GM21367 (cell line): ENCODE results near the gene GPRC5C.

Experiments
- ATAC-seq: cut with Tn5 transposase; IDR thresholded peaks from one replicate; pipeline ENCODE4 v1.9.1; 2021; ENCODE audit not compliant: unreplicated experiment

Gene GPRC5C

GRCh38 chr17:74430706-74431567 lies 951 bp upstream of the GPRC5C start:
- peak; percentile 42 for ATAC-seq

- no peak for ATAC-seq
Observed at GRCh38 chr17:74432424-74432690, 469 bp downstream of the GPRC5C start.

- ATAC-seq = no peak
Observed at GRCh38 chr17:74432766-74433391, 991 bp downstream of the GPRC5C start.

GRCh38 chr17:74433421-74434121 lies 1.7 kb downstream of the GPRC5C start:
- ATAC-seq = no peak

GRCh38 chr17:74435775-74436359 lies 4.0 kb downstream of the GPRC5C start:
- no peak for ATAC-seq

- no peak for ATAC-seq
Observed at GRCh38 chr17:74437702-74438101, 5.8 kb downstream of the GPRC5C start.

GRCh38 chr17:74439691-74440567 lies 8.0 kb downstream of the GPRC5C start:
- ATAC-seq = no peak

GRCh38 chr17:74441537-74441936 lies 9.6 kb downstream of the GPRC5C start:
- no peak for ATAC-seq

GRCh38 chr17:74442291-74442669 lies 10.4 kb downstream of the GPRC5C start:
- no peak for ATAC-seq

GRCh38 chr17:74442670-74443515 lies 11.0 kb downstream of the GPRC5C start:
- ATAC-seq = peak; percentile 49

GRCh38 chr17:74443516-74444296 lies 11.8 kb downstream of the GPRC5C start:
- ATAC-seq = no peak

- ATAC-seq = no peak
Observed at GRCh38 chr17:74444406-74444805, 12.5 kb downstream of the GPRC5C start.

- ATAC-seq = no peak
Observed at GRCh38 chr17:74445158-74445557, 13.3 kb downstream of the GPRC5C start.

GRCh38 chr17:74446551-74447500 lies 14.9 kb downstream of the GPRC5C start:
- no peak for ATAC-seq

- no peak for ATAC-seq
Observed at GRCh38 chr17:74447628-74448159, 15.8 kb downstream of the GPRC5C start.

- ATAC-seq = no peak
Observed at GRCh38 chr17:74448756-74449155, 16.9 kb downstream of the GPRC5C start.

- ATAC-seq = no peak
Observed at GRCh38 chr17:74449306-74449705, 17.4 kb downstream of the GPRC5C start.

GRCh38 chr17:74449773-74450172 lies 17.9 kb downstream of the GPRC5C start:
- no peak for ATAC-seq
